H9 (cell line): ENCODE data around the gene CCDC30. TPM values are rescaled to one million over a fixed set of nuclear protein-coding genes. Genes with fewer than 3 reads are reported as not detected.

ENCODE experiments used
- DNase-seq: peaks from one replicate; pipeline ENCODE4 v3.0.0-alpha.2; 2017
- H2AFZ ChIP-seq: one replicate; pipeline ENCODE4 v1.6.1; 2013; ENCODE audit warnings: mild to moderate bottlenecking, low read length, control low read depth, moderate library complexity
- H2AK5ac ChIP-seq: 2 replicates; pipeline ENCODE4 v1.6.1; 2013; ENCODE audit warnings: low read length, control low read depth, mixed read lengths; ENCODE audit not compliant: insufficient read length
- H2BK120ac ChIP-seq: one replicate; pipeline ENCODE4 v1.6.1; 2013; ENCODE audit warnings: low read depth, mild to moderate bottlenecking, low read length, control low read depth, inconsistent platforms; ENCODE audit not compliant: poor library complexity, severe bottlenecking
- H2BK12ac ChIP-seq: 2 replicates; pipeline ENCODE4 v1.6.1; 2013; ENCODE audit warnings: low read length, control low read depth, mixed read lengths, low read depth; ENCODE audit not compliant: insufficient read length
- H2BK15ac ChIP-seq: 2 replicates; pipeline ENCODE4 v1.6.1; 2013; ENCODE audit warnings: low read depth, low read length, control low read depth
- H2BK20ac ChIP-seq: one replicate; pipeline ENCODE4 v1.6.1; 2013; ENCODE audit warnings: low read depth, mild to moderate bottlenecking, low read length, control low read depth, inconsistent platforms; ENCODE audit not compliant: poor library complexity, severe bottlenecking
- H2BK5ac ChIP-seq: 2 replicates; pipeline ENCODE4 v1.6.1; 2013; ENCODE audit warnings: low read length, control low read depth, mixed read lengths; ENCODE audit not compliant: insufficient read length
- H3K14ac ChIP-seq: 2 replicates; pipeline ENCODE4 v1.6.1; 2013; ENCODE audit warnings: low read length, control low read depth; ENCODE audit not compliant: insufficient read depth
- H3K18ac ChIP-seq: 2 replicates; pipeline ENCODE4 v1.6.1; 2013; ENCODE audit warnings: low read depth, mild to moderate bottlenecking, mixed read lengths, low read length, control low read depth; ENCODE audit not compliant: insufficient read length
- H3K23ac ChIP-seq: 2 replicates; pipeline ENCODE4 v1.6.1; 2013; ENCODE audit warnings: low read length, control low read depth, mixed read lengths, low read depth; ENCODE audit not compliant: insufficient read length
- H3K23me2 ChIP-seq: 2 replicates; pipeline ENCODE4 v1.6.1; 2013; ENCODE audit warnings: low read depth, mild to moderate bottlenecking, mixed read lengths, low read length, control low read depth; ENCODE audit not compliant: insufficient read length, poor library complexity, severe bottlenecking
- H3K27ac ChIP-seq: 2 replicates; pipeline ENCODE4 v1.5.1; 2013; ENCODE audit warnings: low read length, control low read depth, mixed read lengths, low read depth; ENCODE audit not compliant: insufficient read length
- H3K27me3 ChIP-seq: 2 replicates; pipeline ENCODE4 v1.6.1; 2013; ENCODE audit warnings: low read length, control low read depth, inconsistent platforms; ENCODE audit not compliant: insufficient read depth
- H3K4ac ChIP-seq: 2 replicates; pipeline ENCODE4 v1.6.1; 2013; ENCODE audit warnings: low read depth, mild to moderate bottlenecking, control low read depth, inconsistent platforms, low read length, moderate library complexity
- H3K4me1 ChIP-seq: 2 replicates; pipeline ENCODE4 v1.6.1; 2013; ENCODE audit warnings: low read length, control low read depth, inconsistent platforms; ENCODE audit not compliant: insufficient read depth
- H3K4me2 ChIP-seq: 2 replicates; pipeline ENCODE4 v1.6.1; 2013; ENCODE audit warnings: low read length, control low read depth, mixed read lengths; ENCODE audit not compliant: insufficient read length, insufficient read depth
- H3K56ac ChIP-seq: 2 replicates; pipeline ENCODE4 v1.6.1; 2013; ENCODE audit warnings: low read depth, mild to moderate bottlenecking, mixed read lengths, low read length, control low read depth; ENCODE audit not compliant: insufficient read length
- H3K79me1 ChIP-seq: 2 replicates; pipeline ENCODE4 v1.6.1; 2013; ENCODE audit warnings: low read depth, mild to moderate bottlenecking, moderate library complexity, low read length, control low read depth, inconsistent platforms; ENCODE audit not compliant: insufficient read depth, poor library complexity, severe bottlenecking
- H3K79me2 ChIP-seq: 2 replicates; pipeline ENCODE4 v1.6.1; 2013; ENCODE audit warnings: low read length, control low read depth, inconsistent platforms; ENCODE audit not compliant: insufficient read depth
- H3K9ac ChIP-seq: 2 replicates; pipeline ENCODE4 v1.6.1; 2013; ENCODE audit warnings: low read length, control low read depth, mixed read lengths; ENCODE audit not compliant: insufficient read length; ENCODE audit errors: extremely low read depth
- H3K9me3 ChIP-seq: one replicate; pipeline ENCODE4 v1.6.1; 2013; ENCODE audit warnings: low read depth, low read length, inconsistent platforms; ENCODE audit not compliant: control insufficient read depth
- H3T11ph ChIP-seq: one replicate; pipeline ENCODE4 v1.6.1; 2013; ENCODE audit warnings: mild to moderate bottlenecking, low read length, control low read depth, inconsistent platforms
- H4K20me1 ChIP-seq: one replicate; pipeline ENCODE4 v1.6.1; 2013; ENCODE audit not compliant: control insufficient read depth, insufficient read length, insufficient read depth
- H4K5ac ChIP-seq: 2 replicates; pipeline ENCODE4 v1.6.1; 2013; ENCODE audit warnings: low read depth, mild to moderate bottlenecking, mixed read lengths, low read length, control low read depth; ENCODE audit not compliant: insufficient read length
- H4K8ac ChIP-seq: replicated peaks from 2 replicates; pipeline ENCODE4 v1.6.1; 2013; ENCODE audit warnings: low read length, control low read depth, mixed read lengths, low read depth; ENCODE audit not compliant: insufficient read length
- H4K91ac ChIP-seq: 2 replicates; pipeline ENCODE4 v1.6.1; 2013; ENCODE audit warnings: low read depth, mild to moderate bottlenecking, moderate library complexity, mixed read lengths, low read length, control low read depth; ENCODE audit not compliant: insufficient read length
- H3K27ac Mint-ChIP-seq, 3 experiments: 2 replicates in 2 of 3; 3 replicates in 1 of 3; pipeline ENCODE4 v1.8.0; 2020 to 2021; ENCODE audit warnings: mixed read lengths in 3 of 3, mild to moderate bottlenecking in 1 of 3, moderate library complexity in 1 of 3
- H3K27me3 Mint-ChIP-seq: 2 replicates; pipeline ENCODE4 v1.8.0; 2021; ENCODE audit warnings: low read depth, mild to moderate bottlenecking, moderate library complexity, mixed read lengths
- H3K36me3 Mint-ChIP-seq, 3 experiments: 2 replicates in 2 of 3; 3 replicates in 1 of 3; pipeline ENCODE4 v1.8.0; 2020 to 2021; ENCODE audit warnings: low read depth in 3 of 3, mixed read lengths in 3 of 3; ENCODE audit not compliant: insufficient read depth in 1 of 3
- H3K4me1 Mint-ChIP-seq, 2 experiments: 2 replicates each; pipeline ENCODE4 v1.8.0; 2020; ENCODE audit warnings: mixed read lengths in 2 of 2
- H3K4me3 Mint-ChIP-seq, 2 experiments: 2 replicates in 1 of 2; 3 replicates in 1 of 2; pipeline ENCODE4 v1.8.0; 2020 to 2021; ENCODE audit warnings: mild to moderate bottlenecking in 2 of 2, mixed read lengths in 2 of 2, moderate library complexity in 1 of 2
- H3K9me3 Mint-ChIP-seq, 2 experiments: 2 replicates in 1 of 2; 3 replicates in 1 of 2; pipeline ENCODE4 v1.8.0; 2020; ENCODE audit warnings: mild to moderate bottlenecking in 2 of 2, mixed read lengths in 2 of 2, moderate library complexity in 1 of 2
- WGBS: extraction: QIAGEN DNeasy Blood & Tissue Kit; methylation state at CpG from one replicate; pipeline ENCODE4 v1.1.7; 2013; ENCODE audit warnings: missing lambda C conversion rate, low lambda C conversion rate, mixed read lengths; ENCODE audit not compliant: insufficient read length; ENCODE audit errors: extremely low coverage; 5-methylcytosine and 5-hydroxymethylcytosine counted together
- total RNA-seq: library from RNA; stranded (reverse); gene quantifications from 2 replicates; pipeline ENCODE4 v1.2.1, GENCODE V29; 2021
- TF ChIP-seq, protein P1 (sequence below): fragments of 200-600 bp; sonication (generic); conservative IDR thresholded peaks from 3 replicates; pipeline ENCODE4 v1.8.0; 2021; ENCODE audit warnings: antibody characterized with exemption, mild to moderate bottlenecking

The CCDC30 gene
- total RNA-seq, 1 experiment from 2014 or later = 1.8 TPM

DNA sequence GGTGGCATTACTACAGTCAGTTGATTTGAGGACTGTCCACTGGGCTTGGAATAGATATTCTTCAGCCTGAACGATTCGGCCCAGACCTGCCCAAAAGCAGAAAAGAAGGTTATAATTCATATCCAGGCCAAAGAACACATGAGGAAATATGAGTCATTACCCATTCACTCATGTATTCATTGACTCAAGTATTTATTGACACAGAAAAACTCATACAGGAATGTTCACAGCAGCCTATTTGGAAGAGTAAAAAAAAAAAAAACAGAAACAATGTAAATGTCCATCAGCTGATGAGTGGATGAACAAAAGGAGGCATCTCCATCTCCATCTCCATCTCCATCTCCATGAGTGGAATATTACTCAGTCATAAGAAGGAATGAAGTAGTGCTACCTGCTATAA lies 23.1 kb upstream of the CCDC30 start:
- Histone ChIP-seq H2BK5ac (no peak overlapping the region), H4K20me1 (no peaks in the 10 kb centered on the region), H3K14ac (no peak overlapping the region), H2BK15ac (no peak overlapping the region), H2BK120ac (no peak overlapping the region), H3T11ph (no peak overlapping the region), H3K9ac (no peak overlapping the region), H3K79me2 (no peaks in the 10 kb centered on the region), H2BK20ac (no peak overlapping the region), H3K9me3 (no peaks in the 10 kb centered on the region), H3K18ac (no peak overlapping the region), H4K91ac (no peak overlapping the region), H3K4ac (no peak overlapping the region), H3K27ac (no peak overlapping the region), H2AK5ac (no peak overlapping the region), H3K4me2 (no peak overlapping the region), H3K23me2 (no peaks in the 10 kb centered on the region), H4K5ac (no peak overlapping the region), H3K79me1 (no peaks in the 10 kb centered on the region), H2AFZ (no peak overlapping the region), H3K27me3 (no peaks in the 10 kb centered on the region), H2BK12ac (no peak overlapping the region), H3K56ac (no peak overlapping the region), H3K4me1 (no peaks in the 10 kb centered on the region), H4K8ac (no peak overlapping the region), H3K23ac (no peak overlapping the region)
- no peak overlapping the region for H3K4me3 Mint-ChIP-seq
- no peaks in the 10 kb centered on the region for H3K4me1 Mint-ChIP-seq
- no peaks in the 10 kb centered on the region; a peak in 1 of 5 replicates for H3K9me3 Mint-ChIP-seq
- H3K27ac Mint-ChIP-seq = no peak overlapping the region
- DNase-seq = no peak
- TF ChIP-seq, protein P1, sequence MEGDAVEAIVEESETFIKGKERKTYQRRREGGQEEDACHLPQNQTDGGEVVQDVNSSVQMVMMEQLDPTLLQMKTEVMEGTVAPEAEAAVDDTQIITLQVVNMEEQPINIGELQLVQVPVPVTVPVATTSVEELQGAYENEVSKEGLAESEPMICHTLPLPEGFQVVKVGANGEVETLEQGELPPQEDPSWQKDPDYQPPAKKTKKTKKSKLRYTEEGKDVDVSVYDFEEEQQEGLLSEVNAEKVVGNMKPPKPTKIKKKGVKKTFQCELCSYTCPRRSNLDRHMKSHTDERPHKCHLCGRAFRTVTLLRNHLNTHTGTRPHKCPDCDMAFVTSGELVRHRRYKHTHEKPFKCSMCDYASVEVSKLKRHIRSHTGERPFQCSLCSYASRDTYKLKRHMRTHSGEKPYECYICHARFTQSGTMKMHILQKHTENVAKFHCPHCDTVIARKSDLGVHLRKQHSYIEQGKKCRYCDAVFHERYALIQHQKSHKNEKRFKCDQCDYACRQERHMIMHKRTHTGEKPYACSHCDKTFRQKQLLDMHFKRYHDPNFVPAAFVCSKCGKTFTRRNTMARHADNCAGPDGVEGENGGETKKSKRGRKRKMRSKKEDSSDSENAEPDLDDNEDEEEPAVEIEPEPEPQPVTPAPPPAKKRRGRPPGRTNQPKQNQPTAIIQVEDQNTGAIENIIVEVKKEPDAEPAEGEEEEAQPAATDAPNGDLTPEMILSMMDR = no peak
- H3K27me3 Mint-ChIP-seq = no peaks in the 10 kb centered on the region; the same call in 1 of the 2 replicates
- no CpG with 5 or more reads among the region's 2 CpGs for WGBS
- H3K36me3 Mint-ChIP-seq = no peaks in the 10 kb centered on the region
